Measurements from ENCODE around the gene NLE1.

The NLE1 gene

GRCh38 chr17:35169835-35170363 is 27.8 kb upstream of the NLE1 start:
- no peak for TF ChIP-seq GATA3 (IDR thresholded peaks at IDR 0.05; ENCODE audit: low read depth, low read length)
- no peak for TF ChIP-seq GATA2 (IDR thresholded peaks at IDR 0.05; ENCODE audit: low read depth, low read length)

GRCh38 chr17:35167666-35168065 is 25.6 kb upstream of the NLE1 start:
- TF ChIP-seq GATA3 (IDR thresholded peaks at IDR 0.05; ENCODE audit: low read depth, low read length), result no peak
- no peak for TF ChIP-seq GATA2 (IDR thresholded peaks at IDR 0.05; ENCODE audit: low read depth, low read length)

- no peak for TF ChIP-seq GATA3 (IDR thresholded peaks at IDR 0.05; ENCODE audit: low read depth, low read length)
Measured at GRCh38 chr17:35167046-35167445, 24.9 kb upstream of the NLE1 start.

DNA sequence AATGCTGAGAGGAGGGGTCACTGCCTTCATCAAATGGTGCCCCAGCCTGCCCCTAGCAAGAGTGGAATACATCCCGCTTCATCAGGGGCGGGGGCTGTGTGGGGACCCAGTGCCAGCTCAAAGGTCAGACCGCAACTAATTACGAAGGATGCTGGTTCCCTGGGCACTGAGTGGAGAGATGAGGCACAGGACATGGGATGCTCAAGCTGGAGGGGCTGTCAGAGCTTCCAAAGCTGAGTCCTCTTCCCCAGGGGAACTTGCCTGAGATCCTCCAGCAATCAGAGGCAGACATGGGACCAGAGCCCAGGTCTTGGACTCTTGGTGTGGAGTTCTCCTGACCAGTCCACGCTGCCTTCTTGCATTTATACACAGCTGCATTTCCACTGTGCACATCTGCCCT is 24.4 kb upstream of the NLE1 start:
- TF ChIP-seq GATA3 (IDR thresholded peaks at IDR 0.05; ENCODE audit: low read depth, low read length) (no peak), GATA2 (IDR thresholded peaks at IDR 0.05; ENCODE audit: low read depth, low read length) (no peak)

DNA sequence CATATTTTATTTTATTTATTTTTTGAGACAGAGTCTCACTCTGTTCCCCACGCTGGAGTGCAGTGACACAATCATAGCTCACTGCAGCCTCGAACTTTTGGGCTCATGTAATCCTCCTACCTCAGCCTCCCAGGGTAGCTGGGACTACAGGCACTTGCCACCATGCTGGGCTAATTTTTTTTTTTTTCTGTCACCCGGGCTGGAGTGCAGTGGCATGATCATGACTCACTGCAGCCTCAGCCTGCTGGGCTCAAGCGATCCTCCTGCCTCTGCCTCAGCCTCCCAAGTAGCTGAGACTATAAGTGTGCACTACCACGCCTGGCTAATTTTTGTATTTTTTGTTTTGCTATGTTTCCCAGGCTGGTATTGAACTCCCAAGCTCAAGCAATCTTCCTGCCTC is 22.6 kb upstream of the NLE1 start:
- TF ChIP-seq GATA2 (IDR thresholded peaks at IDR 0.05; ENCODE audit: low read depth, low read length) (no peak), GATA3 (IDR thresholded peaks at IDR 0.05; ENCODE audit: low read depth, low read length) (no peak)

GRCh38 chr17:35163886-35164285 is 21.8 kb upstream of the NLE1 start:
- TF ChIP-seq GATA2 (IDR thresholded peaks at IDR 0.05; ENCODE audit: low read depth, low read length) (no peak), GATA3 (IDR thresholded peaks at IDR 0.05; ENCODE audit: low read depth, low read length) (no peak)

DNA sequence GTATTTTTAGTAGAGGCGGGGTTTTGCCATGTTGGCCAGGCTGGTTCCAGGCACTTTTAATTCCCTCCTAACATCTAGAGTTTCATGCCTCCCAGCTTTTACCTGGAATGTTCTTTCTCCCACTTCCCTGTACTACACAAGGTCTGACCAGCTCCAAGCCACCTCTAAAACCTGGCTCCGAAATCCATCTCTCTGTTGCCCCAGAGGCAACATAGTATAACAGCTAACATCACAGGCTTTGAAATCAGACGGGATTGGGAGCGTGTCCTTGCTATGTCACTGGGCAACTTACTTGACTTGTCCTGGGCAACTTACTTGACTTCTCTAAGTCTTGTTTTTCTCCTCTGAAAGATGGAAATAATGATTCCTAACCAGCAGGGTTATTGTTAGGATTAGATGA is 20.7 kb upstream of the NLE1 start:
- TF ChIP-seq GATA2 (IDR thresholded peaks at IDR 0.05; ENCODE audit: low read depth, low read length) (no peak), GATA3 (IDR thresholded peaks at IDR 0.05; ENCODE audit: low read depth, low read length) (no peak)

- TF ChIP-seq GATA2 (IDR thresholded peaks at IDR 0.05; ENCODE audit: low read depth, low read length) (peak; percentile 25; the same call in 1 of the 2 replicates), GATA3 (IDR thresholded peaks at IDR 0.05; ENCODE audit: low read depth, low read length) (no peak)
Measured at GRCh38 chr17:35161281-35161761, 19.2 kb upstream of the NLE1 start.

- TF ChIP-seq GATA2 (IDR thresholded peaks at IDR 0.05; ENCODE audit: low read depth, low read length) (no peak), GATA3 (IDR thresholded peaks at IDR 0.05; ENCODE audit: low read depth, low read length) (no peak)
Measured at GRCh38 chr17:35160354-35161201, 18.5 kb upstream of the NLE1 start.

GRCh38 chr17:35159940-35160339 is 17.8 kb upstream of the NLE1 start:
- TF ChIP-seq GATA3 (IDR thresholded peaks at IDR 0.05; ENCODE audit: low read depth, low read length) (no peak), GATA2 (IDR thresholded peaks at IDR 0.05; ENCODE audit: low read depth, low read length) (no peak)

- no peak for TF ChIP-seq GATA3 (IDR thresholded peaks at IDR 0.05; ENCODE audit: low read depth, low read length)
Measured at GRCh38 chr17:35155246-35155645, 13.1 kb upstream of the NLE1 start.

- TF ChIP-seq GATA2 (IDR thresholded peaks at IDR 0.05; ENCODE audit: low read depth, low read length) (no peak), GATA3 (IDR thresholded peaks at IDR 0.05; ENCODE audit: low read depth, low read length) (no peak)
Measured at GRCh38 chr17:35154196-35155165, 12.4 kb upstream of the NLE1 start.

GRCh38 chr17:35152421-35153140 is 10.5 kb upstream of the NLE1 start:
- TF ChIP-seq GATA3 (IDR thresholded peaks at IDR 0.05; ENCODE audit: low read depth, low read length) (no peak), GATA2 (IDR thresholded peaks at IDR 0.05; ENCODE audit: low read depth, low read length) (no peak)

- no peak for TF ChIP-seq GATA3 (IDR thresholded peaks at IDR 0.05; ENCODE audit: low read depth, low read length)
- no peak for TF ChIP-seq GATA2 (IDR thresholded peaks at IDR 0.05; ENCODE audit: low read depth, low read length)
Measured at GRCh38 chr17:35149941-35150340, 7.8 kb upstream of the NLE1 start.
